Activated CD8-positive, alpha-beta memory T cell treated with anti-CD3 and anti-CD28 coated beads for 1 hour (primary cell): ENCODE measurements around the gene TMEM203.
"Not testable (repeated sequence)": the region's sequence is repeated elsewhere in the genome, so short reads cannot be mapped to it uniquely, and the experiment has no call there.

Source experiments
- DNase-seq, 2 donors: peaks; one replicate each; pipeline ENCODE4 v3.0.0-alpha.2; 2020; ENCODE audit warnings: low read depth in 1 of 2; ENCODE audit errors: extremely low read depth in 1 of 2

Gene TMEM203

GRCh38 chr9:137205126-137206069 lies at the start of gene TMEM203, which contains the start of gene NDOR1:
Gene TMEM203 (minus strand): TSS chr9:137205648. CDS start chr9:137205414, 234 bp downstream.
Gene NDOR1 (plus strand): TSS chr9:137205700. CDS start chr9:137205778, 78 bp downstream.
- DNase-seq: peak; percentile 82 to 95

DNA sequence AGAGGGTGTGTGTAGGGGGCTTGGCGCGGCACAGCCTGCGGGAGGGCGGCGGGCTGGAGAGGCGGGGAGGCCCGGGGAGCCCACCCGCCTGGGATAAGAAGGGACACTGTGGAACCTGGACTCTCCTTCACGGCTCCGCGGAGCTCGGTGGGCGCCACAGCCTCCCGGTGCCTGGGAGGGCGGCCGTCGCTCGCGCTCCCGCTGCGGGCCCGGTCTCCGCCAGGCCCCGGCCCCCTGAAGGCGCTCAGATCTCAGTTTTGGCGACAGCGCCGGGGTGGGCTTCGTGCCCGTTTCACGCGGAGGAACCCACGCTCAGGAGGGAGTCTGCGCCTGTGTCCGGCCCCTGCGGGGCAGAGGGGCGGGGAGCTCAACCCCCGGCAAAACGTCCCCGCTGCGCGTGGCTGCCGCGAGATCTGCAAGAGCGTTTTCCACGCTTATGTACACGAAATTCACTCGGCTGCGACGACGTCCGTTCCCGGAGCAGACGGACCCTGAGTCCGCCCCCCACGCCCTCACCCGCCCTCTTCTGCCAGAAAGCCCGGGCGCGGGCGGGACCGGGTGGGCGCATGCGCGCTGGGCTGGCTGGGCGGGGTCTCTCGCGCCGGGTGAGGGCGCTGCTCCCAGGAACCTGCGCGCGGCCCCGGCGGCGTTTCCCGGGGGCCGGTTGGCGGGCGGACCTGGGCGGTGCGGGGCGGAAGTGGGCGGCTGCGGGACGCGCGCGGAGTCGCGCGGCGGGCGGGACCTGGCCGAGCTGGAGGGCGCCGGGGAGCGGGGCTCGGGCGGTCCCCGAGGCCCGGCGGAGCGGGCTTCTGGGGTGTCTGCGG lies 49.4 kb upstream of the TMEM203 start, which contains the start of gene NELFB:
Gene NELFB, plus strand, starts transcription at position 704 of the 824 bp plus-strand sequence.
- peak; percentile 80 to 99 for DNase-seq

- DNase-seq: no peak
These were observed 48.5 kb upstream of the TMEM203 start for GRCh38 chr9:137253717-137254623.

- no peak for DNase-seq
These were observed 47.4 kb upstream of the TMEM203 start for GRCh38 chr9:137252555-137253506.

DNA sequence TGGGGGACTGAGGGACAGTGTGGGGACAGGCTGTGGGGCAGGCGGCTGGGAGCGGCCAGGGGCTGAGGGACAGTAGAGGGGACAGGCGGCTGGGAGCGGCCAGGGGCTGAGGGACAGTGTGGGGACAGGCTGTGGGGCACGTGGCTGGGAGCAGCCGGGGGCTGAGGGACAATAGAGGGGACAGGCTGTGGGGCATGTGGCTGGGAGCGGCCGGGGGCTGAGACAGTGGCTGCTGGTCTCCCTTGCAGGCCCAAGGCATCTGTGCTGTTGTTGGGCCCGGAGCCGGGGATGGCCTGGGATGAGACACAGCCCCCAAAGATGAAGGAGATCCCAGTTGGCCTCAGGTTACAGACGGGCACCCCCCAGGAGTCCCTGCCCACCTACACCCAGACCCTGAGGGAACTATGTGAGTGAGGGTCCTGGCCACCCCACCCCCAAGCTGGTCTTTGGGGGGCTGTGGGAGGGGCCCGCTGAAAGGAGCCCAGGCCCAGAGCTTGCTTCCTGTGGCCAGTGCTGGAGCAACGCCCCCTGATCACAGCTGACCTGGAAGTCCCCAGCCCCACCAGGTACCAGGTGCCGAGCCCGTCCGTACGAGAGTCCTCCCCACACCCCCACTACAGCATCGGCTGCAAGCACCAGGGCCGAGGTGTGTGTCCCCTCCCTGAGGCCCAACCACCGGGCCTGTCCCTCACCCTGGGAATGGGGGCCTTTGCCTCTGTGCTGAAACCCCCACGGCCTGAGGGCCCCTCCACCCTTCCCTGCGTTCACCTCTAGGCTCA lies 46.2 kb upstream of the TMEM203 start:
- no peak for DNase-seq

DNA sequence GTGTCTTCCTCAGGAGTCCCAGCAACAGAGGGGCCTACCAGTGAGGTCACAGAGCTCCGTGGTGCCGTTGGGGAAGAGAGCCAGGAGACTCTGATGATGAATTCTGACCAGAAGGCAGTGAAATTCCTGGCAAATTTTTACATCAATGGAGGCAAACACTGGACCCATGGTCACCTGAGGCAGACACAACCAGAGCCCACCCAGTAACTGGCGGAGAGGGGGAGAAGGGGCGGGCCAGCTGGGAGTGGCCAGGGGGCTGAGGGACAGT lies 45.7 kb upstream of the TMEM203 start, which contains the start of gene STPG3:
Gene STPG3, plus strand, starts transcription at position 93 of the 268 bp plus-strand sequence. Its CDS starts 1 bp downstream, at position 94.
- DNase-seq: no peak

DNA sequence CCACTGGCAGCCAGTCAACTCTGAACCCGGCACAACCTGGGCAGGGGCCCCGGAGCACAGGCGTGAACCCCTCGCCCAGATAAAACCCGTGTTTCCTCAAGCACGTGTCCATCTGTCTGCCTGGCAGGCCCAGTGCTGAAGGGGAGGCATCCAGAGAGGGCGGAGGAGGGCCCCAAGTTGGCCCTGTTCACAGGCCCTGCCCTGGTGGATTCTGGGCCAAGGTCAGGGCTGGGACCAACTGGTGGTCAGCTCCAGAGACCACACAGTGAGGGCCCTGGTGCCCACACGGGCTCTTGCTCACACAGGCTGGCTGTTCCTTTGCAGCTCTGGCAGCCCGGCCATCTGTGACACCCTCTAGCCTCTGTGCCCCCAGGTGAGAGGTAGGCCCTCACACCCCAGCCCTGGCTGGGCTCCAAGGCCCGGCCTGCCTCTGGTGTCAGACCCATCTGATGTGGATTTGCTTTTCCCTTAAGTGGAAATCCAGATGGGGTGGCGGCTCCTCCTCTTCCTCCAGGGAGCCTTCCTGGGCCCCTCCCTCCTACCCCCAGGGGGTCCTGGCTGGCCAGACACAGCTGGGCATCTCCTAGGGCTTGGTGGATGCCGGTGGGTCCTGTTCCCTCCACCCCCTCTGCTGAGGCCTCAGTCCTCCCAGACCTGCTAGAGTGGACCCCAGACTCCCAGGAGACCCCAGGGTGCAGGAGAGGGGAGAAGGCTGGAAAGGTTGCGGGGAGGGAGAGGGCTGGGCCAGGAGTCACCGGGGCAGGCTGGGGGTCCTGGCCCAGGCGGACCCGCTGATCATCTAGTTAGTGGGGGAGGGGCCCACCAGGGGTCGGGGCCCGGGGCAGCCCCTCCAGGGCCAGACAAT lies 45.1 kb upstream of the TMEM203 start:
- DNase-seq: no peak

GRCh38 chr9:137247916-137248175 lies 42.4 kb upstream of the TMEM203 start:
- DNase-seq: no peak

DNA sequence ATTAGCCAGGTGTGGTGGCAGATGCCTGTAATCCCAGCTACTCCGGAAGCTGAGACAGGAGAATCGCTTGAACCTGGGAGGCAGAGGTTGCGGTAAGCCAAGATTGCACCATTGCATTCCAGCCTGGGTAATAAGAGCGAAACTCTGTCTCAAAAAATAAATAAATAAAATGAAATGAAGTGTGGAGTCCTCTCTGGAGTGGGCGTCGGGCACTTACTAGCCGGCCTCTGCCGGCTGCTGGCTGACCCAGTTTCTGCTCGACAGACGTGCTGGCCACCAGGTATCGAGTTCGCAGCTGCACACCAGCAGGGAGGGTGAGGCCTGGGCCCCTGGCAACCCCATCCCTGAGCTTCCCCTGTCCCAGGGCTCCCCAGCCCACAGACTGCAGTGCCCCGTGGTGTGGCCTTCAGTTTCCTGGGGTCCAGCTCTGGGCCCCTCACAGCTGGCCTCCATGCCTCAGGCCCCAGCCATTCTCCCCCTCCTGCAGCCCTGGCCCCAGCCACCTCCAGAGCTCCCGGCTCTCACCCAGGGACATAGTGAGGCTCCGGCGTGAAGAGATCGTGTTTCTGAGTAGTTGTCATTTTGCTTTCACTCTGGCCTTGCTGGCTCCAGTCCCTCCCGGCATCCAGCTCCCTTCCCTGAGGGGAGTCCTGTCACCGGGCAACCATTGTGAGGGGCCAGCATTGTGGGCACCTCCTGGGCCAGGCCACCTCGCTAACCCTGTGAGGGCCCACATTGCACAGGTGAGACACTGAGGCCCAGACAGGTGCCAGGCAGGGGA lies 41.9 kb upstream of the TMEM203 start:
- DNase-seq: no peak

- no peak for DNase-seq
These were observed 40.3 kb upstream of the TMEM203 start for GRCh38 chr9:137245450-137246421.

DNA sequence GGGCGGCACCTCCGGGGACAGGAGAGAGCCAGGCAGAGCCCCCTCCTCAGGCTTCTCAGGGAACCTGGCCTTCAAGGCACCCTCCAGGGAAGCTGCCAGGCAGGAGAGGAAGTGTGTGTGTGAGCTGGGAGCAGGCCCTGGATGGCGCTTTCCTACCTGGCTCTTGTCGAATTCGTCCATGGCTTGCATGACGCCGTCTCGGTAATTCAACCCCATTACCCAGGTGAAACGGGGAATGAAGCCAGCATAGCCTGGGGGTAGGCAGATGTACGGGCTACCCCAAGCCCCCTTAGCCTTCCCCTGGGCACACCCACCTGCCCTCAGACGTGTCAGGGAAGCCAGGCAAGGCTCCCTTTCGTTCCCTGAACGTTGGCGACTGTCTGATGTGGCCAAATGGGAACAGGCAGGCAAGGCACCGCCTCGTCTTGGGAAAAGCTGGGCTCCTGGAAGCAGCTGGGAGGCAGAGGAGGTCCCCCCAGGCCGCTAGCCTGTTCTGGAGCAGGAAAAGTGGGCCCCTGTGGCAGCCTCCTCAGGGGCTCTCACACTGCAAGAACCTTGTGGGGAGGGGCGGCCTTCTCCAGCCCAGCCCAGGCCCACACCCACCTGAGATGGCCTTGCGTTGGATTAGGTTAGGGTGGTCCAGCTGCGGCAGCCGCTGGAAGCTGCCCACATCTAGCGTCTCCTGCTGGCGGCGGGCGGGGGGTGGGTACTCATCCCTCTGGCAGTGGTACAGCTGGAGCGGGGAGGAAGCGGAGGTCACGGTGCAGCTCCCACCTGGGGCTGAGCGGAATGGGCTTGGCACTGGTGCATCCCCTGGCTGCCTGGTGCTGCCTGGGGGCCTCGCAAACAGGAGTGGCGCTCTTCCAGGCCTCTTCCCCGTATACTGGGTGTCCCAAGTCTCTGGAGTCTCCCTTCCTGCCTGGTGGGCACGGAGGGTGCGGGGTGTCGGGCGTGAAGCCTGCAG lies 39.3 kb upstream of the TMEM203 start:
- no peak for DNase-seq

GRCh38 chr9:137243626-137244485 lies 38.4 kb upstream of the TMEM203 start:
- DNase-seq: no peak

- not testable (repeated sequence) for DNase-seq
These were observed 37.8 kb upstream of the TMEM203 start for GRCh38 chr9:137243266-137243625.
